K562 (cell line): ENCODE data around the gene F11R. TPM values are rescaled to one million over a fixed set of nuclear protein-coding genes. Genes with fewer than 3 reads are reported as not detected.

Source experiments
- FOSL1 ChIP-seq: fragments of 200-800 bp; sonication (Bioruptor generic); conservative IDR thresholded peaks from 2 replicates; pipeline ENCODE4 v1.6.1; 2016; ENCODE audit warnings: missing genetic modification characterization, missing compliant biosample characterization
- GABPA ChIP-seq: fragments of 200-800 bp; sonication (Bioruptor generic); conservative IDR thresholded peaks from 2 replicates; pipeline ENCODE4 v1.6.1; 2016; ENCODE audit warnings: low read depth, missing genetic modification characterization, missing compliant biosample characterization
- POLR3A ChIP-seq: IDR thresholded peaks from 2 replicates; pipeline ENCODE4 v1.6.1; 2011; ENCODE audit warnings: borderline replicate concordance, mild to moderate bottlenecking, moderate library complexity; ENCODE audit not compliant: insufficient read length, insufficient read depth; ENCODE audit errors: extremely low read depth
- ZNF124 ChIP-seq: sonication (generic); formaldehyde crosslinking; IDR thresholded peaks from 2 replicates; pipeline ENCODE4 v1.8.1; 2022; ENCODE audit warnings: missing genetic modification reagents
- ZNF224 ChIP-seq: sonication (generic); formaldehyde crosslinking; IDR thresholded peaks from 2 replicates; pipeline ENCODE4 v1.8.0; 2022; ENCODE audit warnings: mild to moderate bottlenecking, missing genetic modification reagents
- ZNF324 ChIP-seq: fragments of 250-450 bp; sonication (Bioruptor Pico); IDR thresholded peaks from 2 replicates; pipeline ENCODE4 v1.4.0; 2020; ENCODE audit warnings: mild to moderate bottlenecking
- polyA plus RNA-seq, 8 experiments: library from polyadenylated mRNA; depleted of rRNA in 4 of 8; stranded (reverse) in 5 of 8; unstranded in 3 of 8; fragments of >200 nt; fragmentation: Nextera tagmentation in 2 of 8; fragmentation: Illumina TruSeq in 1 of 8; extraction: Ambion mirVana in 2 of 8; extraction: Trizol in 1 of 8; gene quantifications; 2 replicates each; pipeline versions ENCODE4 v1.2.1 to v1.2.3, GENCODE V29; 2011 to 2014; ENCODE audit warnings: inconsistent platforms in 1 of 8, missing spikeins in 1 of 8
- total RNA-seq, 7 experiments: library from RNA; depleted of rRNA in 6 of 7; stranded (reverse); fragments of >200 nt in 6 of 7; fragmentation: Illumina TruSeq in 2 of 7; extraction: Trizol in 2 of 7; gene quantifications; 2 replicates each; pipeline versions ENCODE4 v1.2.1 to v1.2.3, GENCODE V29; 2011 to 2021; ENCODE audit warnings: low replicate concordance in 1 of 7
- TF ChIP-seq, protein P1 (sequence below), 2 experiments: fragments of 450-650 bp; formaldehyde crosslinking in 1 of 2; IDR thresholded peaks; 2 replicates each; pipeline versions ENCODE4 v1.4.0 to v1.6.1; 2014 to 2020; ENCODE audit warnings: mild to moderate bottlenecking in 2 of 2, borderline replicate concordance in 1 of 2, low read depth in 1 of 2
- TF ChIP-seq, protein P2 (sequence below), 2 experiments: IDR thresholded peaks; 2 replicates each; pipeline ENCODE4 v1.6.1; 2011; ENCODE audit warnings: borderline replicate concordance in 1 of 2, control low read depth in 1 of 2, low read depth in 1 of 2, low read length in 1 of 2, mild to moderate bottlenecking in 1 of 2, mixed read lengths in 1 of 2, moderate library complexity in 1 of 2; ENCODE audit not compliant: insufficient read depth in 1 of 2, insufficient read length in 1 of 2, poor library complexity in 1 of 2, severe bottlenecking in 1 of 2; ENCODE audit errors: extremely low read depth in 1 of 2
- TF ChIP-seq, protein P3 (sequence below): fragments of 450-650 bp; formaldehyde crosslinking; IDR thresholded peaks from 2 replicates; pipeline ENCODE4 v1.4.0; 2020; ENCODE audit warnings: mild to moderate bottlenecking, moderate library complexity
- TF ChIP-seq, protein P4 (sequence below), 2 experiments: fragments of 150-350 bp in 1 of 2; IDR thresholded peaks; 2 replicates each; pipeline ENCODE4 v1.6.1; 2012 to 2016; ENCODE audit warnings: low read depth in 2 of 2, low read length in 2 of 2, mild to moderate bottlenecking in 1 of 2, moderate library complexity in 1 of 2

Gene F11R
- total and polyA plus RNA-seq, 9 of the 15 experiments (the other 6 are each of a cell fraction or from before 2014, with no cell fraction given), result 27.4 to 187 (median 52.5) TPM

DNA sequence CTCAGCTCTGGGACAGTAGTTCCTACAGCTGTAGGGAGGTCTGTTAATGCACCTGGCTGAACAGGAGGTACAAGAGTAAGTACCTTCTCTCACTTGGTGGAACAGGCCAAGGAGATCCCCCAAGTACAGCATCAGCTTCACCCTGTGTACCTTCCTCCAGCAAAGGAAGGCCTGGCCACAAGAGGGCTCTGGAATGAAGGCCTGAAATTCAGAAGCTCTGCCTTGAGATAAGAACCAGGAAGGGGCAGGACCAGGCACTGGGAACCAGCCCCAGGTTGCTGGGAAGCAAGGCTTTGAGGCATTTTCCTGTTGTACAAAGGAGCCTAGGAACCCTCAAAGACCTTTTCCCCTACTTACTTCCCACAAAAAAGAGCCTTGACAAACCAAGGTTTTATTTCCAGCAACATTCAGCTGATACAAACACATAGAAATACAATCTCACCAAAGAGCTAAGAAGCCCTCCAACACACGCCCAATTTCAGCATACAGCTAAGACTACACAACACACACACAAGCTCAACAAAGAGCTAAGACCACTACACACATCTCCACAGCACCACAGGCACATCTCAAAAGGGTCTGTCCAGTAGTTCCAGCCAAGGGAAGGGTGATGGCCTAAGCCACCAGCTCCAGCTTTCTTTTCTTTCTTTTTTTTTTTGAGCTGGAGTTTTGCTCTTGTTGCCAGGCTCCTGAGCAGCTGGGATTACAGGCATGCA lies 23.5 kb downstream of the F11R start (continued):
- TF ChIP-seq ZNF224 (CRISPR knock-in tag) (no peak), FOSL1 (tag) (0 out of 2 replicates have a peak, but pooled peaks have one; percentile 27), ZNF324 (no peak), GABPA (tag) (peak; percentile 47; the same call in 1 of the 2 replicates), ZNF124 (CRISPR knock-in tag) (no peak), POLR3A (no peak)
- TF ChIP-seq, protein P1, sequence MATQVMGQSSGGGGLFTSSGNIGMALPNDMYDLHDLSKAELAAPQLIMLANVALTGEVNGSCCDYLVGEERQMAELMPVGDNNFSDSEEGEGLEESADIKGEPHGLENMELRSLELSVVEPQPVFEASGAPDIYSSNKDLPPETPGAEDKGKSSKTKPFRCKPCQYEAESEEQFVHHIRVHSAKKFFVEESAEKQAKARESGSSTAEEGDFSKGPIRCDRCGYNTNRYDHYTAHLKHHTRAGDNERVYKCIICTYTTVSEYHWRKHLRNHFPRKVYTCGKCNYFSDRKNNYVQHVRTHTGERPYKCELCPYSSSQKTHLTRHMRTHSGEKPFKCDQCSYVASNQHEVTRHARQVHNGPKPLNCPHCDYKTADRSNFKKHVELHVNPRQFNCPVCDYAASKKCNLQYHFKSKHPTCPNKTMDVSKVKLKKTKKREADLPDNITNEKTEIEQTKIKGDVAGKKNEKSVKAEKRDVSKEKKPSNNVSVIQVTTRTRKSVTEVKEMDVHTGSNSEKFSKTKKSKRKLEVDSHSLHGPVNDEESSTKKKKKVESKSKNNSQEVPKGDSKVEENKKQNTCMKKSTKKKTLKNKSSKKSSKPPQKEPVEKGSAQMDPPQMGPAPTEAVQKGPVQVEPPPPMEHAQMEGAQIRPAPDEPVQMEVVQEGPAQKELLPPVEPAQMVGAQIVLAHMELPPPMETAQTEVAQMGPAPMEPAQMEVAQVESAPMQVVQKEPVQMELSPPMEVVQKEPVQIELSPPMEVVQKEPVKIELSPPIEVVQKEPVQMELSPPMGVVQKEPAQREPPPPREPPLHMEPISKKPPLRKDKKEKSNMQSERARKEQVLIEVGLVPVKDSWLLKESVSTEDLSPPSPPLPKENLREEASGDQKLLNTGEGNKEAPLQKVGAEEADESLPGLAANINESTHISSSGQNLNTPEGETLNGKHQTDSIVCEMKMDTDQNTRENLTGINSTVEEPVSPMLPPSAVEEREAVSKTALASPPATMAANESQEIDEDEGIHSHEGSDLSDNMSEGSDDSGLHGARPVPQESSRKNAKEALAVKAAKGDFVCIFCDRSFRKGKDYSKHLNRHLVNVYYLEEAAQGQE (IDR thresholded peaks at IDR 0.05; ENCODE audit: borderline replicate concordance), result peak; percentile 82
- TF ChIP-seq, protein P1 (CRISPR knock-in tag; IDR thresholded peaks at IDR 0.05; ENCODE audit: low read depth), result no peak
- TF ChIP-seq, protein P2, sequence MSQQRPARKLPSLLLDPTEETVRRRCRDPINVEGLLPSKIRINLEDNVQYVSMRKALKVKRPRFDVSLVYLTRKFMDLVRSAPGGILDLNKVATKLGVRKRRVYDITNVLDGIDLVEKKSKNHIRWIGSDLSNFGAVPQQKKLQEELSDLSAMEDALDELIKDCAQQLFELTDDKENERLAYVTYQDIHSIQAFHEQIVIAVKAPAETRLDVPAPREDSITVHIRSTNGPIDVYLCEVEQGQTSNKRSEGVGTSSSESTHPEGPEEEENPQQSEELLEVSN (IDR thresholded peaks at IDR 0.05; ENCODE audit: borderline replicate concordance in 1 of 2, extremely low read depth in 1 of 2, insufficient read depth in 1 of 2, insufficient read length in 1 of 2, low read depth in 1 of 2, low read length in 1 of 2, poor library complexity in 1 of 2, severe bottlenecking in 1 of 2), result no peak
- TF ChIP-seq, protein P3, sequence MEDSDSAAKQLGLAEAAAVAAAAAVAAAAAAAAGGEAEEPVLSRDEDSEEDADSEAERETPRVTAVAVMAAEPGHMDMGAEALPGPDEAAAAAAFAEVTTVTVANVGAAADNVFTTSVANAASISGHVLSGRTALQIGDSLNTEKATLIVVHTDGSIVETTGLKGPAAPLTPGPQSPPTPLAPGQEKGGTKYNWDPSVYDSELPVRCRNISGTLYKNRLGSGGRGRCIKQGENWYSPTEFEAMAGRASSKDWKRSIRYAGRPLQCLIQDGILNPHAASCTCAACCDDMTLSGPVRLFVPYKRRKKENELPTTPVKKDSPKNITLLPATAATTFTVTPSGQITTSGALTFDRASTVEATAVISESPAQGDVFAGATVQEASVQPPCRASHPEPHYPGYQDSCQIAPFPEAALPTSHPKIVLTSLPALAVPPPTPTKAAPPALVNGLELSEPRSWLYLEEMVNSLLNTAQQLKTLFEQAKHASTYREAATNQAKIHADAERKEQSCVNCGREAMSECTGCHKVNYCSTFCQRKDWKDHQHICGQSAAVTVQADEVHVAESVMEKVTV (CRISPR knock-in tag), result peak; percentile 63
- TF ChIP-seq, protein P4, sequence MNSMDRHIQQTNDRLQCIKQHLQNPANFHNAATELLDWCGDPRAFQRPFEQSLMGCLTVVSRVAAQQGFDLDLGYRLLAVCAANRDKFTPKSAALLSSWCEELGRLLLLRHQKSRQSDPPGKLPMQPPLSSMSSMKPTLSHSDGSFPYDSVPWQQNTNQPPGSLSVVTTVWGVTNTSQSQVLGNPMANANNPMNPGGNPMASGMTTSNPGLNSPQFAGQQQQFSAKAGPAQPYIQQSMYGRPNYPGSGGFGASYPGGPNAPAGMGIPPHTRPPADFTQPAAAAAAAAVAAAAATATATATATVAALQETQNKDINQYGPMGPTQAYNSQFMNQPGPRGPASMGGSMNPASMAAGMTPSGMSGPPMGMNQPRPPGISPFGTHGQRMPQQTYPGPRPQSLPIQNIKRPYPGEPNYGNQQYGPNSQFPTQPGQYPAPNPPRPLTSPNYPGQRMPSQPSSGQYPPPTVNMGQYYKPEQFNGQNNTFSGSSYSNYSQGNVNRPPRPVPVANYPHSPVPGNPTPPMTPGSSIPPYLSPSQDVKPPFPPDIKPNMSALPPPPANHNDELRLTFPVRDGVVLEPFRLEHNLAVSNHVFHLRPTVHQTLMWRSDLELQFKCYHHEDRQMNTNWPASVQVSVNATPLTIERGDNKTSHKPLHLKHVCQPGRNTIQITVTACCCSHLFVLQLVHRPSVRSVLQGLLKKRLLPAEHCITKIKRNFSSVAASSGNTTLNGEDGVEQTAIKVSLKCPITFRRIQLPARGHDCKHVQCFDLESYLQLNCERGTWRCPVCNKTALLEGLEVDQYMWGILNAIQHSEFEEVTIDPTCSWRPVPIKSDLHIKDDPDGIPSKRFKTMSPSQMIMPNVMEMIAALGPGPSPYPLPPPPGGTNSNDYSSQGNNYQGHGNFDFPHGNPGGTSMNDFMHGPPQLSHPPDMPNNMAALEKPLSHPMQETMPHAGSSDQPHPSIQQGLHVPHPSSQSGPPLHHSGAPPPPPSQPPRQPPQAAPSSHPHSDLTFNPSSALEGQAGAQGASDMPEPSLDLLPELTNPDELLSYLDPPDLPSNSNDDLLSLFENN (IDR thresholded peaks at IDR 0.05; ENCODE audit: low read depth in 2 of 2, low read length in 2 of 2), result no peak
